ENCODE data around the gene TNFRSF1B. TPM values are rescaled to one million over a fixed set of nuclear protein-coding genes. Genes with fewer than 3 reads are reported as not detected.

TNFRSF1B gene
- total RNA-seq = 5.0 and 7.8 TPM in 2 replicates

GRCh38 chr1:12166834-12167492 is at the start of gene TNFRSF1B:
TNFRSF1B (plus strand) TSS chr1:12166991; CDS start chr1:12167092, 101 bp downstream.

GRCh38 chr1:12229835-12230548 is 63.2 kb downstream of the TNFRSF1B start, which contains the start of gene VPS13D:
VPS13D (plus strand) TSS chr1:12230030; CDS start chr1:12234267, 4,237 bp downstream.

Other genes with a start within 250 kb of the TNFRSF1B start
- gene KIAA2013, start 240.6 kb upstream of the TNFRSF1B start, total RNA-seq = 77.4 and 81.2 TPM in 2 replicates
- gene PLOD1, start 232.3 kb upstream of the TNFRSF1B start, total RNA-seq = 314 and 529 TPM in 2 replicates
- 32.6 and 37.0 TPM in 2 replicates for gene MFN2, start 186.5 kb upstream of the TNFRSF1B start, total RNA-seq
- 42.6 and 47.6 TPM in 2 replicates for gene MIIP, start 147.5 kb upstream of the TNFRSF1B start, total RNA-seq
- 0.09 and 0.70 TPM in 2 replicates for gene TNFRSF8, start 103.7 kb upstream of the TNFRSF1B start, total RNA-seq
- gene VPS13D, start 63.0 kb downstream of the TNFRSF1B start, total RNA-seq = 18.0 and 25.2 TPM in 2 replicates